GM18519 (cell line): ENCODE measurements around the gene MISP.

Experiments used
- ATAC-seq: cut with Tn5 transposase; IDR thresholded peaks from one replicate; pipeline ENCODE4 v1.9.1; 2021; ENCODE audit warnings: mild to moderate bottlenecking, moderate library complexity; ENCODE audit not compliant: unreplicated experiment, low FRiP score

The MISP gene

GRCh38 chr19:805600-806550 is 55.0 kb downstream of the MISP start:
- no peak for ATAC-seq

DNA sequence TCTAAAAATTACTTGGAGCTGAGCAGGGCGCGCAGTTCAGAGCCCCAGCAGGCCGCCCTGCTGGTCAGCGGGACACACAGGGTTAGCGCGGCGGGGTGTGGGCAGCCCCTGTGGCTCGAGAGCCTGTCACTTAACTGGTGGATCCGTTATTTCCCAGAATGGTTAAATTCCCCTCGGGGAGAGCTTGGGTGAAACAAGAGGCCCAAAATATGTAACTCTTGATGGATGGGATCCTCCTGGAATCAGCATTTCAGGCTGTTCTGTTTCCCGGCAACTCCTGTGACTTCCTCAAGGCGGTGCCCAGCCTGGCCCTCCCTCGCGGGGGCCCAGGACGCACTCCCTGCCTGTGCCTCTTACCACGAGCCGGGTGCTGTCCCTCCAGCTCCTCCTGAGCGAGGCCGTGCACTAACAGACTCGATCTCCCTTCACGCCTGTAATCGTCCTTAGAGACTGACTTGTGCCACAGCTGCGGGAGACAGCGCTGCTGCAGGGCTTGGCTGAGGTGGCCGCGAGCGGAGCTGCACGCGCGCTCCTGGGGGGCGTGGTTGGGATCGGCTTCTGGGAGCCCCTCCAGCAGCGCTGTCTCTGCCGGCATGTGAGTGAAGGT is 56.0 kb downstream of the MISP start:
- ATAC-seq = no peak

DNA sequence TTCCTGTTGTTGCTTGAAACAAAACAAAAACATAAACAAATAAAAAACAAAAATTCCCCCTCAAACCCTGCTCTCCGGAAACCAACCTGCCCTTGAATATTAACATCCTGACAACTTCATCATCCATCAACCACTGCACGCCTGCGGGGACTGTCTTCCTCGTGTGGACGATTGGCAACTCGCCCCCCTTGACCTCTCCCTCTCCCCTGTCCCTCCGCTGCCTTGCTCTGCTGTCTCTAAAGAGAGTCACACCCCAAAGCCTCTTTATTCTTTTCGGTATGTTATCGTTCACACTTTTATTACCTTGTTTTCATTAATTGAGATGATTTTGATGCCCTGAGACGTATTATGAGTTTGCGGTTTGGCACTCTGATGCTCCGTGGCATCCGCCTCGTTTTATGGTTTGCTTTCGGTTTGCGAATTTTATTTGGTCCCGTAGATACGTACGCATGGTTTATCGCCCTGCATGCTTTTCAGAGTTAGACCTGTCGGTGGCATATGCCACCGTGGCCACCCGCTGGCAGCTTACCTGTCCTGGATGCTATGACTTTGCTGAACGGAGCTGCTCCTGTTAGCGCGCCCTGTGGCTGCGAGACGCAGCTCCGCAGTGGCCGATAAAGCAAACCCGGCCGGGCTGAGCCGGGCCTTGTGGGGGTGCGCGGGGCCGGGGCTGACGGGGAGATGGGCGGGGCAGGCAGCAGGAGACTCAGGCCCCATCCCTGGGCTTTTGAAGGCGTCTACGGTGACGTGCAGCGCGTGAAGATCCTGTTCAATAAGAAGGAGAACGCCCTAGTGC is 56.9 kb downstream of the MISP start:
- no peak for ATAC-seq

- ATAC-seq = no peak
These were observed 57.5 kb downstream of the MISP start for GRCh38 chr19:808423-808775.

DNA sequence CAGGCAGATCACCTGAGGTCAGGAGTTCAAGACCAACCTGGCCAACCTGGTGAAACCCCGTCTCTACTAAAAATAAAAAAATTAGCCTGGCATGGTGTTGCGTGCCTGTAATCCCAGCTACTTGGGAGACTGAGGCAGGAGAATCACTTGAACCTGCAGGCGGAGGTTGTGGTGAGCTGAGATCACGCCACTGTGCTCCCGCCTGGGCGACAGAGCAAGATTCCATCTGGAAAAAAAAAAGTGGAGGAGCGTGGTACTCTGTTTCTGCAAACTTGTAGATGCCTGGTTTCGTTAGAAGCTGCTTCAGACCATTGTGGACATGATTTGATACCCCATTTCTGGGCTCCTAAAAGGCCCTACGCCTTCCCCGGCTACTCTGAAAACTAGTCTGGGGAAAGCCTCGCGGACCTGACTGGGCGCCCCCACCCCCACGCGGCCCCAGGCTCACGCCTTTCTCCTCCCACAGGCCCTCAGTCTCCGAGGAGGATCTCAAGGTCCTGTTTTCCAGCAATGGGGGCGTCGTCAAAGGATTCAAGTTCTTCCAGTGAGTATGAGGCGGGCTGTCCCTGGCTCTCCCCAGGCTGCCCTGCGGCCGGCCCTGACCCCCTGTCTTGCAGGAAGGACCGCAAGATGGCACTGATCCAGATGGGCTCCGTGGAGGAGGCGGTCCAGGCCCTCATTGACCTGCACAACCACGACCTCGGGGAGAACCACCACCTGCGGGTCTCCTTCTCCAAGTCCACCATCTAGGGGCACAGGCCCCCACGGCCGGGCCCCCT is 59.4 kb downstream of the MISP start:
- no peak for ATAC-seq

- no peak for ATAC-seq
These were observed 60.1 kb downstream of the MISP start for GRCh38 chr19:810883-811489.

GRCh38 chr19:811506-812048 is 60.7 kb downstream of the MISP start:
- ATAC-seq = no peak

GRCh38 chr19:812049-812746 is 61.3 kb downstream of the MISP start:
- no peak for ATAC-seq

DNA sequence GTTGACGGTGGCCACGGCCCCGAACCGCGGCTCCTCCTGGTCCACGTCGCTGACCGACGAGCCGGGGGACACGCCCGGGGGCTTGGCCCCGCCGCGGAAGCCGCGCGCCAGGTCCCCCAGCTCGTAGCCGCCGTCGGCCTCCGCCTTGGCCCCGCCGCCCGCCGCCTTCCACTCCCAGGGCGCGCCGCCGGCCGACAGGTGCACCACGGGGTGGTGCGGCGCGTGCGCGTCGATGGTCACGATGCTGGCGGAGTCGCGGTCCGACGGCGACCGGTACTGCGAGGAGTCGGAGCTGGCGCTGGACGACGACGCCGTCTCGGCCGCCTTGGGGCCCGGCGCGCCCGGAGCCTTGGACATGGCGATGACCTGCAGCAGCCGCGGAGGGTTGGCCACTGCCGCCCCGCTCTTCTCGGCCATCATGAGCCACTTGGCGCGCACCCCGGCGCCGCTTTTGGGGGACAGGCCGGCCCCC is 61.9 kb downstream of the MISP start:
- no peak for ATAC-seq

DNA sequence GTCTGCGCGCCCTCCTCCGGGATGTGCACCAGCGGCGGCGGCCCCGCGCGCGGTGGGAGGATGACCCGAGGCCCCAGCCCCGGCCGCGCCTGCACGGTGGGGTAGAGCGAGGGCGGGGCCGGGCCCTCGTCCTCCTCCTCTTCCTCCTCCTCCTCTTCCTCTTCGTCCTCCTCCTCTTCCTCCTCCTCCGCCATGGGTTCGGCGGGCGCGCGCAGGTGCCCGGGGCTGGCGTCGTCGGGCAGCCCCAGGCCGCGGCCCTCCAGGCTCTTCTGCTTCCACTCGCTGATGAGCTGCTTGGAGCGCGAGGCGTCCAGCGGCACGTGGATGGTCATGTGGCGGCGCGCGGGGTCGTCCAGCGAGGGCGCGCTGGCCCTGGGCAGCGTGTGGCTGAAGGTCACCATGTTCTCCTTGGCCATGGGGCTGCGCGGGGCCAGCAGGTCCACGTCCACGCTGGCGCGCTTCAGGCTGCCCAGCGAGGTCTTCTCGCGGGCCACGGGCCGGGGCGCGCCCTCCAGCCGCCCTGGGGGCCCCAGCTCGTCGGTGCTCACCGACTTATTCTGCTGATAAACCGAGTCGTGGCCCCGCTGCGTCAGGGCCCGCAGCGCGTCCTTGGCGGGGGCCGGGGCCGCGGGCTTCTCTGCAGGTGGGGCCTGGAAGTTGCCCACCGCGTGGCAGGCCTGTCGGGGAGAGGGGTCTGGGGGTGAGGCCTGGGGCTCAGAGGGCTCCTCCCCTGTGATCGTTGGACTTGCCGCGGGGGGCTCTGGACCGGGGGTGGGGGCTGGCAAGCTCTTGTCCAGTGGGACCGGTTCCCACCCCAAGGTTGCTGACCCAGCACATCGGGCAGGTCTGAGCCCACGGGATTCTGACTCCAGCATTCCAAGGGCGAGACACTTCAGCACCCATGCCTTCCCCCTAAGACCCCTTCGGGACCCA is 62.6 kb downstream of the MISP start:
- ATAC-seq = no peak
